Measurements from ENCODE around the gene CCDC148. TPM values are rescaled to one million over a fixed set of nuclear protein-coding genes. Genes with fewer than 3 reads are reported as not detected.

The CCDC148 gene
- polyA plus RNA-seq, 3 donors, result not detected

GRCh38 chr2:158174956-158175355 is 281.6 kb downstream of the CCDC148 start:
- Histone ChIP-seq H3K9ac (ENCODE audit: insufficient read depth, low read length, poor library complexity, severe bottlenecking) (no peak overlapping the region), H3K79me2 (ENCODE audit: insufficient read depth, low read length) (no peaks in the 10 kb centered on the region), H3K36me3 (replicated peaks in 1 of 2; ENCODE audit: control insufficient read depth in 1 of 2, insufficient read depth in 2 of 2, low read length in 2 of 2) (no peaks in the 10 kb centered on the region), H4K20me1 (ENCODE audit: insufficient read depth, low read length) (no peaks in the 10 kb centered on the region), H3K9me3 (replicated peaks in 1 of 2; ENCODE audit: control insufficient read depth in 1 of 2, insufficient read depth in 1 of 2, low read length in 2 of 2) (no peaks in the 10 kb centered on the region), H3K27ac (ENCODE audit: low read depth in 1 of 2, low read length in 2 of 2) (peak overlapping the region in 1 of 2 donors; percentile 21), H3K4me2 (replicated peaks; ENCODE audit: extremely low read depth, low read length, poor library complexity, severe bottlenecking) (no peak overlapping the region), H3K4me3 (replicated peaks in 1 of 3; ENCODE audit: low read depth in 2 of 3, low read length in 3 of 3) (no peak overlapping the region), H3K4me1 (ENCODE audit: control insufficient read depth in 1 of 2, insufficient read depth in 2 of 2, low read length in 2 of 2) (peaks cover 8 to 10% of the 10 kb centered on the region in 2 donors), H3K27me3 (ENCODE audit: control insufficient read depth in 2 of 2, insufficient read depth in 2 of 2, low read length in 2 of 2) (no peaks in the 10 kb centered on the region), H2AFZ (ENCODE audit: insufficient read depth, low read depth, low read length, poor library complexity, severe bottlenecking) (no peak overlapping the region)
- Mint-ChIP-seq H3K27ac (peak overlapping the region in 1 of 7 donors; percentile 62), H3K9me3 (peaks cover 0 to 2% (median 0%) of the 10 kb centered on the region in 7 donors), H3K36me3 (no peaks in the 10 kb centered on the region), H3K4me3 (no peak overlapping the region), H3K4me1 (peaks cover 16% of the 10 kb centered on the region), H3K27me3 (ENCODE audit: low read depth in 3 of 3) (no peaks in the 10 kb centered on the region)
- intact Hi-C loops (cut with micrococcal nuclease), result no loop called here
- 100% methylated on average over 4 of the region's 5 CpGs for WGBS (ENCODE audit: insufficient coverage)
- DNase-seq, result no peak
- TF ChIP-seq CTCF (IDR thresholded peaks at IDR 0.05), result no peak

- Histone ChIP-seq H3K27ac (ENCODE audit: low read depth in 1 of 2, low read length in 2 of 2) (peak overlapping the region in 1 of 2 donors; percentile 21), H3K36me3 (replicated peaks in 1 of 2; ENCODE audit: control insufficient read depth in 1 of 2, insufficient read depth in 2 of 2, low read length in 2 of 2) (no peaks in the 10 kb centered on the region), H3K4me1 (ENCODE audit: control insufficient read depth in 1 of 2, insufficient read depth in 2 of 2, low read length in 2 of 2) (peaks cover 8 to 10% of the 10 kb centered on the region in 2 donors), H2AFZ (ENCODE audit: insufficient read depth, low read depth, low read length, poor library complexity, severe bottlenecking) (no peak overlapping the region), H3K79me2 (ENCODE audit: insufficient read depth, low read length) (no peaks in the 10 kb centered on the region), H3K9ac (ENCODE audit: insufficient read depth, low read length, poor library complexity, severe bottlenecking) (no peak overlapping the region), H4K20me1 (ENCODE audit: insufficient read depth, low read length) (no peaks in the 10 kb centered on the region), H3K27me3 (ENCODE audit: control insufficient read depth in 2 of 2, insufficient read depth in 2 of 2, low read length in 2 of 2) (no peaks in the 10 kb centered on the region), H3K4me2 (replicated peaks; ENCODE audit: extremely low read depth, low read length, poor library complexity, severe bottlenecking) (no peak overlapping the region), H3K4me3 (replicated peaks in 1 of 3; ENCODE audit: low read depth in 2 of 3, low read length in 3 of 3) (no peak overlapping the region), H3K9me3 (replicated peaks in 1 of 2; ENCODE audit: control insufficient read depth in 1 of 2, insufficient read depth in 1 of 2, low read length in 2 of 2) (no peaks in the 10 kb centered on the region)
- intact Hi-C loops (cut with micrococcal nuclease), result no loop called here
- Mint-ChIP-seq H3K9me3 (peaks cover 0 to 2% (median 0%) of the 10 kb centered on the region in 7 donors), H3K27me3 (ENCODE audit: low read depth in 3 of 3) (no peaks in the 10 kb centered on the region), H3K27ac (no peak overlapping the region), H3K4me1 (peaks cover 14% of the 10 kb centered on the region), H3K36me3 (no peaks in the 10 kb centered on the region), H3K4me3 (no peak overlapping the region)
- no peak for TF ChIP-seq CTCF (IDR thresholded peaks at IDR 0.05)
- DNase-seq, result peak in 1 of 3 donors; percentile 36
- no CpG with 5 or more reads among the region's 1 CpG for WGBS (ENCODE audit: insufficient coverage)
Observed at GRCh38 chr2:158174495-158174894, 282.1 kb downstream of the CCDC148 start.
